Measurements from ENCODE around the gene PRDM16.

The PRDM16 gene

GRCh38 chr1:3403011-3403345 lies 334.0 kb downstream of the PRDM16 start:
- no peaks in the 10 kb centered on the region for H3K9me3 Mint-ChIP-seq
- peaks cover under 1% of the 10 kb centered on the region for H3K27me3 Mint-ChIP-seq
- no peak overlapping the region for H3K27ac Mint-ChIP-seq
- no peak overlapping the region for H3K4me3 Mint-ChIP-seq
- no peaks in the 10 kb centered on the region for H3K4me1 Mint-ChIP-seq
- ATAC-seq = no peak
- no peaks in the 10 kb centered on the region for H3K36me3 Mint-ChIP-seq

- Mint-ChIP-seq H3K27ac (no peak overlapping the region), H3K4me3 (no peak overlapping the region), H3K4me1 (no peaks in the 10 kb centered on the region), H3K36me3 (no peaks in the 10 kb centered on the region), H3K27me3 (no peaks in the 10 kb centered on the region), H3K9me3 (no peaks in the 10 kb centered on the region)
- ATAC-seq = no peak
Measured at GRCh38 chr1:3403388-3404231, 334.6 kb downstream of the PRDM16 start.

GRCh38 chr1:3404301-3404700 lies 335.3 kb downstream of the PRDM16 start:
- ATAC-seq = no peak
- H3K36me3 Mint-ChIP-seq = no peaks in the 10 kb centered on the region
- no peak overlapping the region for H3K4me3 Mint-ChIP-seq
- H3K27ac Mint-ChIP-seq = no peak overlapping the region
- H3K9me3 Mint-ChIP-seq = no peaks in the 10 kb centered on the region
- H3K27me3 Mint-ChIP-seq = no peaks in the 10 kb centered on the region
- no peaks in the 10 kb centered on the region for H3K4me1 Mint-ChIP-seq

GRCh38 chr1:3404801-3405200 lies 335.8 kb downstream of the PRDM16 start:
- H3K27ac Mint-ChIP-seq = no peak overlapping the region

GRCh38 chr1:3405491-3405890 lies 336.5 kb downstream of the PRDM16 start:
- Mint-ChIP-seq H3K27ac (no peak overlapping the region), H3K9me3 (no peaks in the 10 kb centered on the region), H3K4me3 (no peak overlapping the region), H3K27me3 (no peaks in the 10 kb centered on the region), H3K36me3 (no peaks in the 10 kb centered on the region), H3K4me1 (no peaks in the 10 kb centered on the region)
- no peak for ATAC-seq

More at GRCh38 chr1:3404801-3405200, 335.8 kb downstream of the PRDM16 start:
- no peak overlapping the region for H3K4me3 Mint-ChIP-seq
- no peaks in the 10 kb centered on the region for H3K4me1 Mint-ChIP-seq
- H3K36me3 Mint-ChIP-seq = no peaks in the 10 kb centered on the region
- H3K9me3 Mint-ChIP-seq = no peaks in the 10 kb centered on the region
- H3K27me3 Mint-ChIP-seq = no peaks in the 10 kb centered on the region
- ATAC-seq = no peak

GRCh38 chr1:3405974-3406867 lies 337.2 kb downstream of the PRDM16 start:
- no peak overlapping the region for H3K27ac Mint-ChIP-seq
- H3K4me1 Mint-ChIP-seq = no peaks in the 10 kb centered on the region

GRCh38 chr1:3407021-3407420 lies 338.0 kb downstream of the PRDM16 start:
- ATAC-seq = no peak
- H3K4me3 Mint-ChIP-seq = no peak overlapping the region
- no peaks in the 10 kb centered on the region for H3K4me1 Mint-ChIP-seq
- H3K27me3 Mint-ChIP-seq = no peaks in the 10 kb centered on the region
- H3K9me3 Mint-ChIP-seq = no peaks in the 10 kb centered on the region
- no peaks in the 10 kb centered on the region for H3K36me3 Mint-ChIP-seq
- H3K27ac Mint-ChIP-seq = no peak overlapping the region

More at GRCh38 chr1:3405974-3406867, 337.2 kb downstream of the PRDM16 start:
- no peaks in the 10 kb centered on the region for H3K36me3 Mint-ChIP-seq
- no peaks in the 10 kb centered on the region for H3K9me3 Mint-ChIP-seq
- H3K4me3 Mint-ChIP-seq = no peak overlapping the region
- no peak for ATAC-seq
- no peaks in the 10 kb centered on the region for H3K27me3 Mint-ChIP-seq

- Mint-ChIP-seq H3K9me3 (no peaks in the 10 kb centered on the region), H3K27ac (no peak overlapping the region), H3K36me3 (no peaks in the 10 kb centered on the region), H3K4me1 (no peaks in the 10 kb centered on the region), H3K4me3 (no peak overlapping the region), H3K27me3 (peaks cover 5% of the 10 kb centered on the region)
- ATAC-seq = no peak
Measured at GRCh38 chr1:3408751-3409266, 339.8 kb downstream of the PRDM16 start.

- ATAC-seq = no peak
- Mint-ChIP-seq H3K4me3 (no peak overlapping the region), H3K27me3 (peaks cover 12% of the 10 kb centered on the region), H3K27ac (no peak overlapping the region), H3K36me3 (no peaks in the 10 kb centered on the region), H3K9me3 (no peaks in the 10 kb centered on the region), H3K4me1 (no peaks in the 10 kb centered on the region)
Measured at GRCh38 chr1:3409366-3410141, 340.6 kb downstream of the PRDM16 start.

- Mint-ChIP-seq H3K4me3 (no peak overlapping the region), H3K27ac (no peak overlapping the region), H3K9me3 (no peaks in the 10 kb centered on the region), H3K27me3 (peaks cover 15% of the 10 kb centered on the region), H3K4me1 (no peaks in the 10 kb centered on the region), H3K36me3 (no peaks in the 10 kb centered on the region)
- no peak for ATAC-seq
Measured at GRCh38 chr1:3410142-3410925, 341.3 kb downstream of the PRDM16 start.

GRCh38 chr1:3411806-3412205 lies 342.8 kb downstream of the PRDM16 start:
- H3K36me3 Mint-ChIP-seq = no peaks in the 10 kb centered on the region
- H3K27me3 Mint-ChIP-seq = peaks cover 21% of the 10 kb centered on the region
- no peak for ATAC-seq
- no peak overlapping the region for H3K4me3 Mint-ChIP-seq
- H3K27ac Mint-ChIP-seq = no peak overlapping the region
- no peaks in the 10 kb centered on the region for H3K9me3 Mint-ChIP-seq
- H3K4me1 Mint-ChIP-seq = no peaks in the 10 kb centered on the region

- Mint-ChIP-seq H3K9me3 (no peaks in the 10 kb centered on the region), H3K27ac (no peak overlapping the region), H3K36me3 (no peaks in the 10 kb centered on the region), H3K4me1 (no peaks in the 10 kb centered on the region), H3K27me3 (peaks cover 24% of the 10 kb centered on the region), H3K4me3 (no peak overlapping the region)
- ATAC-seq = no peak
Measured at GRCh38 chr1:3412376-3412775, 343.4 kb downstream of the PRDM16 start.

GRCh38 chr1:3413975-3414710 lies 345.1 kb downstream of the PRDM16 start:
- Mint-ChIP-seq H3K27ac (no peak overlapping the region), H3K27me3 (peaks cover 24% of the 10 kb centered on the region), H3K4me1 (no peaks in the 10 kb centered on the region), H3K36me3 (no peaks in the 10 kb centered on the region), H3K4me3 (no peak overlapping the region), H3K9me3 (no peaks in the 10 kb centered on the region)
- no peak for ATAC-seq

Measured in stimulated activated memory B cell treated with anti-CD40 and anti-IgM and Interleukin-4, amounts not matched to agents 10 μg/mL and 1 μg/mL and 100 μg/mL, for 72 hours (primary cell).